ENCODE results near the gene LZTR1.
"Not testable (repeated sequence)": the region's sequence is repeated elsewhere in the genome, so short reads cannot be mapped to it uniquely, and the experiment has no call there.

The LZTR1 gene

GRCh38 chr22:20967697-20968211, 14.3 kb upstream of the LZTR1 start:
- H3K9me3 ChIP-seq (ENCODE audit: control insufficient read depth, insufficient read depth, low read length), result no peaks in the 10 kb centered on the region
- no peaks in the 10 kb centered on the region; the same call in 1 of the 2 replicates for H3K4me1 ChIP-seq (ENCODE audit: insufficient read depth, low read length)
- no peaks in the 10 kb centered on the region for H3K36me3 ChIP-seq (ENCODE audit: insufficient read depth, low read length)
- H3K9ac ChIP-seq (ENCODE audit: low read depth, low read length), result no peak overlapping the region

DNA sequence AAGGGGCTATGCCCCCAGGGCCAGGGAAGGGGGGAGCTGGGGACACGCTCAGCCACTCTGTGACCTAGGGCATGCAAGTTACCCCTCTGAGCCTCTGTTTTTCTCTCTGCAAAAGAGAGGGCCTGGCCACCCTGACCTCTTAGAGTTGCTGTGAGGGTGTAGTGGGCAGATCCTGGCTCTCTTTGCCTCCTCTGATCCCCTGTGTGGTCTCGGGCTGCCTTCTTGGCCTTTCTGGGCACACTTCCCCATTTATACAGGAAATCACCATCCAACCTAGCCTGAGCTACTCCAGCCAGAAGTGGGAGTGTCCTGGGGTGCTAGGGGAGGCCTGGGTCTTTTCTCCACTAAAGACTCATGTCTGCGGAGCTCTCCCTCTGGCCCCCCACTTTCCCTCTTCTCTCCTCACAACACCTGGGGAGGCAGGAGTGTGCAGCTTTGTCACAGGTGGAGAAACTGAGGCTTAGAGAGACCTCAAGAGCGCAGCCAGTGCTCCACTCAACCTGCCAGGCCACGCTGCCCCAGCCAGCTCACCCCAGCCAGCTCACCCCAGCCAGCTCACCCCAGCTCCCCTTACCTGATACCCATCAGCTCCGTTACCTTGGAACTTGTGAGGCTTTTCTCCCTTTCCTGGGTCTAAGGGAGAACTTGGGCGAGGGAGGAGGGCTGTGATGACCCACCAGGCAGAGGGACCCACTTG, 13.7 kb upstream of the LZTR1 start:
- Histone ChIP-seq H3K9me3 (ENCODE audit: control insufficient read depth, insufficient read depth, low read length) (no peaks in the 10 kb centered on the region), H3K9ac (ENCODE audit: low read depth, low read length) (no peak overlapping the region), H3K36me3 (ENCODE audit: insufficient read depth, low read length) (no peaks in the 10 kb centered on the region), H3K4me1 (ENCODE audit: insufficient read depth, low read length) (no peaks in the 10 kb centered on the region; the same call in 1 of the 2 replicates)

GRCh38 chr22:20970939-20971657, 11.0 kb upstream of the LZTR1 start:
- Histone ChIP-seq H3K36me3 (ENCODE audit: insufficient read depth, low read length) (no peaks in the 10 kb centered on the region), H3K9me3 (ENCODE audit: control insufficient read depth, insufficient read depth, low read length) (no peaks in the 10 kb centered on the region), H3K9ac (ENCODE audit: low read depth, low read length) (no peak overlapping the region), H3K4me1 (ENCODE audit: insufficient read depth, low read length) (no peaks in the 10 kb centered on the region; the same call in 1 of the 2 replicates)

DNA sequence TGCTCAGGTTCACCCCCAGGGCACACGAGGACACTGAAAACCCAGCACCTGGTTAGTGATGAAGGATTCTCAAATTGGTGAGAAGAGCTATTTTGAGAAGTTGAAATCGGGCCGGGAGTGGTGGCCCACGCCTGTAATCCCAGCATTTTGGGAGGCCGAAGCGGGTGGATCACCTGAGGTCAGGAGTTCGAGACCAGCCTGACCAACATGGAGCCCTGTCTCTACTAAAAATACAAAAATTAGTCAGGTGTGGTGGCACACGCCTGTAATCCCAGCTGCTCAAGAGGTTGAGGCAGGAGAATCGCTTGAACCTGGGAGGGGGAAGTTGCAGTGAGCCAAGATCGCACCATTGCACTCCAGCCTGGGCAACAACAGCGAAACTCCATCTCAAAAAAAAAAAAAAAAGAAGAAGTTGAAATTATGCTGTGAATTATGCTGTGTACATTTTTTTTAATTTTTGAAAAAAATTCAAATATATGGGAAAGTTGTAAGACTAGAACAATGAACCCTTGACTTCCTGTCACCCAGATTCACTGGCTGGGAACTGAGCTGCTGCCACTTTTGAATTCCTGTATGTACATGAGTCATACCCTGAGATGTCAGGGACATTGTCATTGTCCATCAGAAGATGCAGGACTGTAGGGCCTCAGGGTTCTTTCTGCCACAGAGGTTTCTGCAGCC, 9.9 kb upstream of the LZTR1 start:
- H3K9ac ChIP-seq (ENCODE audit: low read depth, low read length); H3K4me1 ChIP-seq (ENCODE audit: insufficient read depth, low read length); H3K9me3 ChIP-seq (ENCODE audit: control insufficient read depth, insufficient read depth, low read length); H3K36me3 ChIP-seq (ENCODE audit: insufficient read depth, low read length): not testable (repeated sequence)

DNA sequence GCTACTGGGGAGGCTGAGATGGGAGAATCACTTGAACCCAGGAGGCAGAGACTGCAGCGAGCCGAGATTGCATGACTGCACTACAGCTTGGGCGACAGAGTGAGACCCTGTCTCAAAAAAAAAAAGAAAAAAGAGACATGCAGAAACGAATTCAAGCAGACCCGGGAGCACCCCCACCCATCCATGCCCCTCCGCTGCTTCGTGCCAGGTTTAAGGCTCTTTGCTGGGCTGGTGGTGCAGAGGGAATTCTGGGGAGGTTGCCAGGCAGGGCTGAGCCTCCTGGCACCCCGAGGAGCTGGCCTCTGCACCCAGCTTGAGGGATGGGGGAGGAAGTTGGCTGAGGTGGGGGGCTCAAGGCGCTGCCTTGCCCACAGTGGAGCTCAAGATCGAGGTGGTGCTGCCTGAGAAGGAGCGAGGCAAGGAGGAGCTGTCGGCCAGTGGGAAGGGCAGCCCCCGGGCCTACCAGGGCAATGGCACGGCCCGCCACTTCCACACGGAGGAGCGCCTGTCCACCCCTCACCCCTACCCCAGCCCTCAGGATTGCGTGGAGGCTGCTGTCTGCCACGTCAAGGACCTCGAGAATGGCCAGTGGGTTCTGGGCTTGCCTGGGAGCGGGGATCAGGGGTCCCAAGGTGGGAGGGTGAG, 9.0 kb upstream of the LZTR1 start:
- Histone ChIP-seq H3K36me3 (ENCODE audit: insufficient read depth, low read length) (no peaks in the 10 kb centered on the region), H3K4me1 (ENCODE audit: insufficient read depth, low read length) (no peaks in the 10 kb centered on the region; the same call in 1 of the 2 replicates), H3K9ac (ENCODE audit: low read depth, low read length) (no peak overlapping the region), H3K9me3 (ENCODE audit: control insufficient read depth, insufficient read depth, low read length) (no peaks in the 10 kb centered on the region)

DNA sequence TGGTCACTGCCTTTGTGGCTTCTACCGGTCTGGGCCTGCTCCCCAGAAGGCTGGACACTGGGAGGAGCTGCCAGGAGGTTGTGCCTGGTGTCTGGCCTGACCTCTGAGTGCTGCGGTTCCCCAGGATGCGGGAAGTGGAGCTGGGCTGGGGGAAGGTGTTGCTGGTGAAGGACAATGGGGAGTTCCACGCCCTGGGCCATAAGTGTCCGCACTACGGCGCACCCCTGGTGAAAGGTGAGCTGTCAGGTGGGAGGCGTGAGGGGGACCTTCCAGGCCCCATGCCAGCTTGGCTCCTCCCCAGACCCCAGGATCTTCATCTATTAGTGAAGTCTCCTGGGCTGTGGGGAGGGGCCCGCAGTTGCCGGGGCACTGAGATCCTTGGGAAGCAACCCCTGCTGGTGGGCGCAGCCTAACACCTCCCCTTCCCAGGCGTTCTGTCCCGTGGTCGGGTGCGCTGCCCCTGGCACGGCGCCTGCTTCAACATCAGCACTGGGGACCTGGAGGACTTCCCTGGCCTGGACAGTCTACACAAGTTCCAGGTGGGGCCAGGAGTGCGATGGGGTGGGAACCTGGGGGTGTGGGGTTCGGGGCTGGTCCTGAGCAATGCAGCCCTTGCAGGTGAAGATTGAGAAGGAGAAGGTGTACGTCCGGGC, 8.3 kb upstream of the LZTR1 start:
- no peaks in the 10 kb centered on the region; the same call in 1 of the 2 replicates for H3K4me1 ChIP-seq (ENCODE audit: insufficient read depth, low read length)
- no peak overlapping the region for H3K9ac ChIP-seq (ENCODE audit: low read depth, low read length)
- H3K36me3 ChIP-seq (ENCODE audit: insufficient read depth, low read length), result no peaks in the 10 kb centered on the region
- peaks cover 5% of the 10 kb centered on the region; the same call in 1 of the 2 replicates for H3K9me3 ChIP-seq (ENCODE audit: control insufficient read depth, insufficient read depth, low read length)

- H3K4me1 ChIP-seq (ENCODE audit: insufficient read depth, low read length), result no peaks in the 10 kb centered on the region; the same call in 1 of the 2 replicates
- no peaks in the 10 kb centered on the region for H3K36me3 ChIP-seq (ENCODE audit: insufficient read depth, low read length)
- peaks cover 6% of the 10 kb centered on the region; the same call in 1 of the 2 replicates for H3K9me3 ChIP-seq (ENCODE audit: control insufficient read depth, insufficient read depth, low read length)
- no peak overlapping the region for H3K9ac ChIP-seq (ENCODE audit: low read depth, low read length)
These were observed 7.7 kb upstream of the LZTR1 start for GRCh38 chr22:20974336-20974955.

GRCh38 chr22:20975541-20976290, 6.4 kb upstream of the LZTR1 start:
- H3K36me3 ChIP-seq (ENCODE audit: insufficient read depth, low read length), result no peaks in the 10 kb centered on the region
- no peak overlapping the region for H3K9ac ChIP-seq (ENCODE audit: low read depth, low read length)
- H3K4me1 ChIP-seq (ENCODE audit: insufficient read depth, low read length), result no peaks in the 10 kb centered on the region; the same call in 1 of the 2 replicates
- peaks cover 6% of the 10 kb centered on the region; the same call in 1 of the 2 replicates for H3K9me3 ChIP-seq (ENCODE audit: control insufficient read depth, insufficient read depth, low read length)

GRCh38 chr22:20976291-20976877, 5.7 kb upstream of the LZTR1 start:
- peaks cover 3% of the 10 kb centered on the region for H3K4me1 ChIP-seq (ENCODE audit: insufficient read depth, low read length)
- peaks cover 6% of the 10 kb centered on the region; the same call in 1 of the 2 replicates for H3K9me3 ChIP-seq (ENCODE audit: control insufficient read depth, insufficient read depth, low read length)
- no peak overlapping the region for H3K9ac ChIP-seq (ENCODE audit: low read depth, low read length)
- no peaks in the 10 kb centered on the region for H3K36me3 ChIP-seq (ENCODE audit: insufficient read depth, low read length)

- H3K9ac ChIP-seq (ENCODE audit: low read depth, low read length), result no peak overlapping the region
- H3K36me3 ChIP-seq (ENCODE audit: insufficient read depth, low read length), result no peaks in the 10 kb centered on the region
- H3K4me1 ChIP-seq (ENCODE audit: insufficient read depth, low read length), result peaks cover 5% of the 10 kb centered on the region
- peaks cover 6% of the 10 kb centered on the region; the same call in 1 of the 2 replicates for H3K9me3 ChIP-seq (ENCODE audit: control insufficient read depth, insufficient read depth, low read length)
These were observed 5.1 kb upstream of the LZTR1 start for GRCh38 chr22:20977019-20977418.

DNA sequence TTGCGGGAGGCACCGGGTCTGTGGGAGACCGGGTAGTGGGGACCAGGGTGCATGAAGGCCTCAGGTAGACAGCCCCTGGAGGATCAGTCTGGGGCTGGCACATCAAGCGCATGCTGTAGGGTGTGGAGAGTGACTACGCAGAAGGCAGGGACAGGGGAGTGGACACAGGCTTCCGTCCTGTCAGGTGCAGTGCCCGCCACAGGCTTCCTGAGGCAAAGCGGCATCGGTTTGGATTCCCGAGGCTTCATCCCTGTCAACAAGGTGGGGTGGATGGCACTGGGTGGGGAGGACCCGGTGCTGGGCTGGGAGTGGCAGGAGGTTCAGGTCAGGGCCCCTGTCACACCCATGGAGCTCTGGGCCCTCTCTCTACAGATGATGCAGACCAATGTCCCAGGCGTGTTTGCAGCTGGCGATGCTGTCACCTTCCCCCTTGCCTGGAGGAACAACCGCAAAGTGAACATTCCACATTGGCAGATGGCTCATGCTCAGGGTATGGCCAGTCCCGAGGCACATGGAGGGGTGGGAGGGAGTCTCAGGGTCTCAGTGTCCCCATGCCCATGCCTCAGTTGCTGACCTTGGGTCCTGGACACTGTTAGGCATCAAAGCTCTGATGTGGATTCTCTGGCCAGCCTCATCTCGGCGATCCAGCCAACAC, 4.5 kb upstream of the LZTR1 start:
- no peak overlapping the region for H3K9ac ChIP-seq (ENCODE audit: low read depth, low read length)
- no peaks in the 10 kb centered on the region for H3K36me3 ChIP-seq (ENCODE audit: insufficient read depth, low read length)

GRCh38 chr22:20978419-20978818, 3.7 kb upstream of the LZTR1 start:
- Histone ChIP-seq H3K9me3 (ENCODE audit: control insufficient read depth, insufficient read depth, low read length) (peaks cover 6% of the 10 kb centered on the region; the same call in 1 of the 2 replicates), H3K36me3 (ENCODE audit: insufficient read depth, low read length) (no peaks in the 10 kb centered on the region), H3K9ac (ENCODE audit: low read depth, low read length) (no peak overlapping the region), H3K4me1 (ENCODE audit: insufficient read depth, low read length) (peaks cover 5% of the 10 kb centered on the region)

More for the DNA sequence above, 4.5 kb upstream of the LZTR1 start:
- Histone ChIP-seq H3K9me3 (ENCODE audit: control insufficient read depth, insufficient read depth, low read length) (peaks cover 6% of the 10 kb centered on the region; the same call in 1 of the 2 replicates), H3K4me1 (ENCODE audit: insufficient read depth, low read length) (peaks cover 5% of the 10 kb centered on the region)

All from ES-I3 (cell line).